NCI-H2081 (cell line): ENCODE results near the gene PGGHG.
"Not testable (repeated sequence)": the region's sequence is repeated elsewhere in the genome, so short reads cannot be mapped to it uniquely, and the experiment has no call there.

ENCODE experiments used
- DNase-seq, 2 experiments: peaks; one replicate each; lab custom pipeline; 2025; lab: John Stamatoyannopoulos, UW

PGGHG gene

DNA sequence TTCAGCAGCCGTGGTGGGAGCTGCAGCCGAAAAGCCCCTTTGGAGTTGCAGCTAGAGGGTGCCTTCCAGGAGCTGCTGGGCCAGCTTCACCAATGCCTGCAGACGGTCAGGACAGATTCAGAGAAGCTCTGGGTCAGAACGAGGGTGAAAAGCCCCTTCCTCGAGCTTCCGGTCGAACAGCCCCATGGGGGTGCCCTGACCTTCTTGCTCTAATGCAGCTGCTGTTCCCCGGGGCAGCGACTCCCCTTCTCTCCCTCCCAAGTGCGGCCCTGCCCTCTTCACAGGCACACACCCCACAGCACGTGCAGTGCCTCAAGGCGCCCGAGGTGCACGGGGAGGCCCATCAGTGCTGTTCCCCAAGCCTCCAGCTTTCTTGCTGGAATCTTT is 41.4 kb downstream of the PGGHG start:
- no peak for DNase-seq

DNA sequence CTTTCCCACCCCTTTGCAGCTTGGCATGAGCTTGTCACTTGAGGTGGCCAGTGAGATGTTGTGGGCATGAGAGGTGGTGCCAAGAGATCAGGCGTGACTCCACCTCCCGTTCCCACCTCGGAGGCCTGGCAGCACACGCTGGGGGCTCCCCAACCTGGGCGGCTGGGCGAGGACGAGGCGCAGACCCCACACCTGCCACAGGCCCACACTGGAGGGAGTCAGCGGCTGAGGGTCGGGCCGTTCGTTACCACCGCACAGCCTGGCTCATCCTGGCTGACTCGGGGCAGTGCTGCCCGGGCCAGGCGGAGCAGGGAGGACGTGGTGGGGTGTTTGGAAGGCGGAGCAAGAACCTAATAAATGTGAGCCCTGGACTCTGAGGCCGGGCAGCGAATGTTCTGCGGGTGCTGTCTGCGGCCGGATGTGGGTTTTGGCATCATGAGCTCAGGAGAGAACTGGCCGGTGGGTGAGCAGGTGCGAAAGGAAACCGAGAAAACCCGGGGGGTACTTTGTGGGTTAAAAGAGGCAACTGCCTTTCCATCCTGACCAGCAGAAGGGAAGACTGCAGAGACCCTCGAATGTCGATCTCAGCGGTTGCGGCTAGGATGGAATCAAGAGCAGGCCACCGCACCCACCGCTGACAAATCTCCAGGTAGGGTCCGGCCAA is 41.9 kb downstream of the PGGHG start:
- no peak for DNase-seq

DNA sequence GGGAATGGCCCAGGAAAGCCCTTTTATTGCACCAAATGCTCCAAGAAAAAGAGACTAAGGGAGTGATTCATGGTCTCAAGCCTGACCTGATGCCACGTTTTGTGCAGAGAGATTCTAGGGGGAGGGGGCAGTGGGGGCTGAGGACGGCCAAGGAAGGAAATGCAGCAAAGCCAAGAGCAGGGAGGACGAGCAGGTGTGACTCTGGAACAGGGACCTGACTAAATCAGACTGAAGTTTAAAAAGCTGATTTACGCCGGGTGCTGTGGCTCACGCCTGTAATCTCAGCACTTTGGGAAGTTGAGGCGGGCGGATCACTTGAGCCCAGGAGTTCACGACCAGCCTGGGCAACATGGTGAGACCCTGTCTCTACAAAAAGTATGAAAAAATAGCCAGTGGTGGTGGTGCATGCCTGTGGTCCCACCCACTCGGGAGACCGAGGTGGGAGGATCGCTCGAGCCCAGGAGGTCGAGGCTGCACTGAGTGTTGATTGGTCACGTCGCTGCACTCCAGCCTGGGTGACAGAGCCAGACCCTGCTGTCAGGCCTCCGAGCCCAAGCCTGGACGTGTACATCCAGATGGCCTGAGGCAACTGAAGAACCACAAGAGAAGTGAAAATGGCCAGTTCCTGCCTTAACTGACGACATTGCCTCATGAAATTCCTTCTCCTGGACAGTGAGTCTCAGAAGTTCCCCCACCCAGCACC is 42.6 kb downstream of the PGGHG start:
- DNase-seq: no peak

DNA sequence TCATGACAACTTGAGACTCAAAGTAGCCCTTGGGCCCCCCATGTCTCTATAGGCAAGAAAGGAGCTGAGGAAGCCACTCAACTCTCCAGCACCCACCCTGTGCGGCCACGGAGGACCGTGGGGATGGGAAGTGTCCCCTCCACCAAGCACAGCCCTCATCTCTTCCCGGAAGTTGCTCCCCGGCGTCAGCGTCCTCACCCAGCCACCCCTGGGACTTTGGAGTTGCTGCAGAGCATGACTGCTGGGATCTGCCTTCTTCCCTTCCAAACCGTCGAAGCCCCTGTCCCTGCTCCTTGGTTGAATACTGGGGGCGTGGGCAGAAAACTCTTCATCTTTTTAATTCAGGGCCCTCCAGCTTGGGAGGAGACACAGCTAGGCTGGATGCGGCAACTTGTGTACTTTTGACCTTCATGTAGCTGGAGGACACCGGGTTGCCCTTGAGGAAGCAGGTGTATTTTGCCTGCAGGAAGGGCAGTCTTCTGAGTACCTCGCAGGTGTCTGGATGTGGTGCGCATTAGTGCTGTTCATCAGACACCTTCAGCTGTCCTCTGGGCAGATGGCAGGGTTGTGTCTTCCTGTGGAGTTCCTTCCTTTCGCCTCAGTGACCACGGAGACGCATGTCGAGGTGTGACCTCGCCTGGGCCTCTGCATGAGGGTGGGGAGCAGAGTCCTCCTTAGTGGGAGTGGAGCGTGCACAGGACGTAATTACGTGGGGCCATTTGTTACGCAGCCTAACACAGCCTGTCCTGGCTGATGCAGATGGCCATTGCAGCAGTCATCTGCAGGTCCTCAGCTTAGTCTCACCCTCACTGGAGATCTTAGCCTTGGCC is 43.9 kb downstream of the PGGHG start:
- no peak for DNase-seq

DNA sequence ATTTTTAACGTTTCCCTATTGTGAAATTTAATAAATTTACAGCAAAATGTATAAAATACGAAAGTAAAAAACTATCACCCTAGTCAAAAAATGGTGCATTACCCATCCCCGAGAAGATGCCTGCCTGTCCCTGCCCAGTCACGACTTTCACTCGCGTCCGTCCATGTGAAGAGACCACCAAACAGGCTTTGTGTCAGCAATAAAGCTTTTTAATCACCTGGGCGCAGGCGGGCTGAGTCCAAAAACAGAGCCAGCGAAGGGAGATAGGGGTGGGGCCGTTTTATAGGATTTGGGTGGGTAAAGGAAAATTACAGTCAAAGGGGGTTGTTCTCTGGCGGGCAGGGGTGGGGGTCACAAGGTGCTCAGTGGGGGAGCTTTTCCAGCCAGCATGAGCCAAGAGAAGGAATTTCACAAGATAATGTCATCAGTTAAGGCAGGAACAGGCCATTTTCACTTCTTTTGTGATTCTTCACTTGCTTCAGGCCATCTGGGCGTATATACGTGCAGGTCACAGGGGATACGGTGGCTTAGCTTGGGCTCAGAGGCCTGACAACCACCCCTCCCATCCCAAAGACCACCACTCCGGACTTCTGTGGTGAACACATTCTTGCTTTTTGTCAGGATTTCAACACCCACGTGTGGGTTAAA is 44.8 kb downstream of the PGGHG start:
- not testable (repeated sequence) for DNase-seq

DNA sequence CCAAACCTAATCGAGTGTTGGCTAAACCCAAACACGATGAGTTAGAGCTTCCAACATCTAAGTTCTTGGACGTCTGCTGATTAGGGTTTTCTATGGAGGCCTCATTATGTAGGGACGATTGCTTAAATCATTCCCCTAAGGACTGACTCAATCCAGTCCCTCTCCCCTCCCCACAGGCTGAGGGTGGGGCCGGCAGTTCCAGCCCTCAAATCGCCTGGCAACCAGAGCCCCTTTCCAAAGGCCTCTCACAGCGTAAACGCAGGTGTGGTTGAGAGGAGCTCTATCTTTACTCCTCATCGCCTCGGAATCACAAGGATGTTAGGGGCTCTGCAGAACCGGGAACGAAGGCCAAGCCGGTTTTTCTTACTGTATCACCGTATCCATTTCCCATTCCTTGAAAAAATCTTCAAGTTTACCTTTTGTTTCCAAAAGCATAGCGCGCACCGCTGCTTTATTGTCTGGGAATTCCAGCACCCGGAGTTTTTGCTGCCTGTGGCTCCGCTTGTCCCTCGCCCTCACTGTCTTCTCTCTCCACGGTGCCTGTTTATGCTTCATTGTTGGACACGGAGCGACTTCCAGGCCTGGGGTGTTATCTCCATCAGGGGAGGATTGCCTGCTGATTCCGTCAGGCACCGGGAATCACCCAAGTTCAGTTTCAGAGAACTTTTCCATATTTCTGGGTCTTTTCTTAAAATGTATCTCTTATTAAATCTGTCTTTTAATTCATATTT is 45.5 kb downstream of the PGGHG start:
- DNase-seq: peak in 1 of 2 experiments; percentile 12

DNA sequence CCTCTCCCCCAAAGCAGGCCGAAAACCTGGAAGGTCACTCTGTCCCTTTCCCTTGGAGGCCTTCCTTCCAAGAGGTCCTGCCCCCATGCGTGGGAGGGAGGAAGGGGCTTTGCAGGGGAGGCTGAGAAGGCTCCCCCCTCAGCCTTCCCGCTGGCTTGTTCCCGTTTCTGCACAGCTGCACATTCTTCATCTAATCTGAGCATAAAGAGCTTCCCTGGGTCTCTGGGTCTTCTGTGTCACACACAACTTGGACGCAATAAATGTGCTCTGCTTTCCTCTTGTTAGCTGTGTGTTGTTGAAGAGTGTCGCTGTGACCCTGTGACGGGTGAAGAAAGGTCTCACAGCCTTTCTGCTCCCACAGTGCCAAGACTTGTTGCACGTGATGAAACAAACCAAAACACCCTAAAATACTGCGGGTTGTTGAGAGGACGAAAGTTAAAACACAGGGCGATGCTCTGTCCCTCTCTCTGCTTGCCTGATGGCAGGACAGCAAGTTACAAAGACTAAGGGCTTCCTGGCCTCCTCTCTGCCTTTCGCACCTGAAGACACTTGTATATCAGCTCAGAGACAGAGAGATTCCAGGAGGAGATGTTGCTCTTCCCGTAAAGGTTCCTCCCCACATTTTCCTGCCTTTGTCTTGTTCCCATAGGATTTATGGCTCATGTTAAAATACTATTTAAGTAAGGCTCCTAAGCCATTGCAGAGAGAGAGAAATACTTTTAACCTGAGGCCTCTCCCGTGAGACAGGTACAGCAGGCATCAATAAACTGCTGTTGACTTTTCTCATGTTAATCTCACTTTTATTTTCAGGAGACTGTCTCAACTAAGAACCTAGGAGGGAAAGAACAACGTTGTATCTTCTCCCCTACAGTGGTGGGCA is 47.1 kb downstream of the PGGHG start:
- DNase-seq: no peak

DNA sequence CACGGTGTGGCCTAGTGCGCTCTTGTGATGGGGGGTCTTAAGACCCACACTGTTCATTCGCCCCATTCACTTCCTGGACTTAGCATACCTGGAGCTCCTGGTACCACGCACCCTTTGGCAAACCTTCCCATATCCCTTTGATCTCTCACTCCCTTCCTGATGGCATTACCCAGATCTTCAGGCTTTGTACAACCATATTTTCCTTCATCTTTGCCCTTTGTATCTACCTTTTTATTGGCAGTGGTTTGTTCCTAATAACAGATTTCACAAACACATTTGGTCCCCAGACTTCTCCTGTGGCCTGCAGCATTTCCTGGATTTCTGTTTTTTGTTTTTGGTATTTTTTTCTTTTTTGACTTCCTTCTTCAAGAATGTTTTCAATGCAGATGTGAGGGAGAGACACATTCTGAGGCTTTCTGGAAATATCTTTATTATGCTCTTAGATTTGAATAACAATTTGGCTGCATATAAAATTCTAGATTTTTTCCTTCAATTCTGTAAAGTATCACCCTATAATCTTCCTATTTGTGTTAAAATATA is 47.8 kb downstream of the PGGHG start:
- no peak for DNase-seq

DNA sequence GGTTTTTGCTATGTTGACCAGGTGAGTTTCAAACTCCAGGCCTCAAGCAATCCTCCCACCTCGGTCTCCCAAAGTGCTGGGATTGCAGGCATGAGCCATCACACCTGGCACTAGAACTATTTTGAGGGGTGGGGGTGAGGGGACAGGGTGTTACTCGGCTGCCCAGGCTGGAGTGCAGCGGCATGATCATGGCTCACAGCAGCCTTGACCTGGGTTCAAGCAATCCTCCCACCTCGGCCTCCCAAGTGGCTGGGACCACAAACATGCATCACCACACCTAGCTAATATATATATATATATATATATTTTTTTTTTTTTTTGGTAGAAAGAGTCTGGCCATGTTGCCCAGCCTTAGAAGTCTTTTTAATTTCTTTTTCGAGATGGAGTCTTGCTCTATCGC is 48.8 kb downstream of the PGGHG start:
- DNase-seq: no peak

DNA sequence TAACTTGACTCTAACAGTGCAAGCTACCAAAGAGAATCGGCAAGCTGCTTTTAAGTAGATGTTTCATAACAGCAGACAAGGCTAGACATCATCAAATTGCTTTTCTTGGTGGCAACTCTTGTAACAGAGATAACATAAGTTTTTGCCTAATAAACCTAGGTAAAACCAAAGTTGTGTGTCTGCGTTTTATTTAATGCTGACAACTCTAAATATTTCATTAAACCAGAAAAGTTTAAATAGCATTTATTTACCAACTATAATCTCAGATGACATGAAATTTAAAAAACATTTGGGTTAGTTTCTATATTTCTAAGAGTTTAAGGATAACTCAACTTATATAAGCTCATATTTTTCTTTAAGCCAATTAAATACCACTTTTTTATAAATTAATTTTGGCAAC is 51.0 kb downstream of the PGGHG start:
- DNase-seq: no peak

DNA sequence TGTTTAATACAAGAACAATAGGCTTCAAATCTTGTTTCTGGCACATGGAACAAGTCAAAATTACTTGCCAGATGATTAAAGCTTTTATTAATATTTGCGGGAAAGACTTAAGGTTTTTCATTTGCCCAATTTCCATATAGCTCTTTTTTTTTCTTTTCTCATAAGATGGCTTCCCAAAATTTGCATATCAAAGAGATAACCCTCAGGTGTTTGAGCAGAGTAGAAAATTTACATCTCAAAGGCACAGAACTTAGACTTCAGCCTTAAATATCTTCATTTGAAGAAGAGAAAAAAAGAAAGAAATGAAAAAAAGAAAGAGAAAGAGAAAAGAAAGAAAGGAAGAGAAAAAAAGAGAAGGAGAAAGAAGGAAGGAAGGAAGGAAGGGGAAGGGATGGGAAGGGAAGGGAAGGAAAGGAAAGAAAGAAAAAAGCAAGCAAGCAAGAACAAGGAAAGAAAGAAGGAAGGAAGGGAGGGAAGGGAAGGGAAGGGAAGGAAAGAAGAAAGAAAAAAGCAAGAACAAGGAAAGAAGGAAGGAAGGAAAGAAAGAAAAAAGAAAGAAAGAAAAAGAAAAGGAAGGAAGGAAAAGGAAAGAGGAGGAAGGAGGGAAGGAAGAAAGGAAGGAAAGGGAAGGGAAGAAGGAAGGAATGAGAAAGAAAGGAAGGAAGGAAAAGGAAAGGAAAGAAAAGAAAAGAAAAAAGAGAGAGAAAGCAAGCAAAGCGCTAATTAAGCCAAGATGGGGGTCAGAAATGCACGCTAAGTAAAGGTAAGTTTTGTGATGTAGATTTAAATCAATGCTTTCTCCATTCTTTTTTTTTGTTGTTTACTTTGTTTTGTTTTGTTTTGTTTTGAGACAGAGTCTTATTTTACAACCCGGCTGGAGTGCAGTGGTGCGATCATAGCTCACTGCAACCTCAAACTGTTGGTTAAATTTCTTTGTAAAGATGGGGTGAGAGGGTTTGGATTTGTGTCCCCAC is 51.9 kb downstream of the PGGHG start:
- no peak for DNase-seq

DNA sequence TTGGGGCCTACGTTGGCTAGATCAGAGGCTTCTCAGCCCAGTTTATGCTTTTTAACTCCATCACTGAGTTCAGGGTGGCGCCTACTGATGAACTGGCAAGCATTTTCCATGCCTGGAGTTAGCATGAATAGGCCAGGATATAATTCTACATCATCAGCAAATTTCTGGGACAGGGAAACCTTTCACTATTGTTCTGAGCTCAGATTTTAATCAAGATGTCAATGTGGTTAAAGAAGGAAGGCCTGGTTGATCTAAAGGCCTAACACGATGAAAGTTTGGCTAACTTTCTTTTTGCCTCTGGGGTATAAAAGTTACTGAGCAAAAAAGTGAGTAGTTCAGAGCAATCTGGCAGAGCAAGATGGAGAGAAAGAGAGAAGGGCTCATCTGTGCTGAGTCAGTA is 53.4 kb downstream of the PGGHG start:
- no peak for DNase-seq

DNA sequence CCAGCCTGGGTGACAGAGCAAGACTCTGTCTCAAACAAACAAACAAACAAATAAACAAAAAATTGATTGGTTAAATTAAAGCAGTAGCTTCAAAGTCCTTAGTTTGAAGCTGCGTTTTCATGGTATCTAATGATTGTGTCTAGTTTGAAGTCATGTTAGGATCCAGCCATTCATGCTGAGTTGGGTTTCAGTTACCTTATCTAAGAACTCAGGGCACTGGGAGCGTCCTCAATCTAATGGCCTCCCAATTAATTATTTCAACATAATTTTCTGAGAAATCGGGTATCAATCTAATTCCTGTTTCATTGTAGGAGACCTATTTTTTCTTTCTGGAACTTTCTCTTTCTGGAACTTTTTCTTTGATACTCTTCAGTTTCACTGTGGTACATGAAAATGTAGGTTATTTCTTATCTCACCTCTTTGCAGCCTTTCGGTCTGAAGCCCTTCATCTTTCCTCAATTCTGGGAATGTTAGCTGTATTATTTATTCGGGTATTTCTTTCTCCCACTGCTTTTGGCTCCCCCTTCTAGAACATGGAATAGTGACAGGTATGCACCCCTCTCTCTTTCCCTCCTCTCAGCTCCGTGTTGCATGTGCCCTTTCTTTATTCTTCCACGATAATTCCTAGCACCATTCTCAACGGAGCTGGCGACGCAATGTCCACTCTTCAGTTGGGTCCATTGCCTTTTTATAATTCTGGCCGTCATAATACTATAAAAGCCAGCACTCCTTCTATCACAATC is 56.1 kb downstream of the PGGHG start:
- no peak for DNase-seq
